ENCODE data around the gene PCDHGC3. TPM values are rescaled to one million over a fixed set of nuclear protein-coding genes. Genes with fewer than 3 reads are reported as not detected.

PCDHGC3 gene
- total and polyA plus RNA-seq, 7 donors = 5.1 to 47.8 (median 31.4) TPM

GRCh38 chr5:141478321-141478945 is 2.7 kb downstream of the PCDHGC3 start:
- intact Hi-C loops (cut with DNase I) = loop anchor here (5.0 kb wide), 1 partner anchor 61 kb away; the partner anchor contains the start of gene PCDHGB7
- H3K4me1 ChIP-seq = peaks cover 0 to 72% (median 56%) of the 10 kb centered on the region in 4 donors
- H3K36me3 ChIP-seq = no peaks in the 10 kb centered on the region
- no peak for DNase-seq
- 12 to 29% methylated on average over 20 of the region's 20 CpGs for WGBS, 2 donors
- TF ChIP-seq, protein P1, sequence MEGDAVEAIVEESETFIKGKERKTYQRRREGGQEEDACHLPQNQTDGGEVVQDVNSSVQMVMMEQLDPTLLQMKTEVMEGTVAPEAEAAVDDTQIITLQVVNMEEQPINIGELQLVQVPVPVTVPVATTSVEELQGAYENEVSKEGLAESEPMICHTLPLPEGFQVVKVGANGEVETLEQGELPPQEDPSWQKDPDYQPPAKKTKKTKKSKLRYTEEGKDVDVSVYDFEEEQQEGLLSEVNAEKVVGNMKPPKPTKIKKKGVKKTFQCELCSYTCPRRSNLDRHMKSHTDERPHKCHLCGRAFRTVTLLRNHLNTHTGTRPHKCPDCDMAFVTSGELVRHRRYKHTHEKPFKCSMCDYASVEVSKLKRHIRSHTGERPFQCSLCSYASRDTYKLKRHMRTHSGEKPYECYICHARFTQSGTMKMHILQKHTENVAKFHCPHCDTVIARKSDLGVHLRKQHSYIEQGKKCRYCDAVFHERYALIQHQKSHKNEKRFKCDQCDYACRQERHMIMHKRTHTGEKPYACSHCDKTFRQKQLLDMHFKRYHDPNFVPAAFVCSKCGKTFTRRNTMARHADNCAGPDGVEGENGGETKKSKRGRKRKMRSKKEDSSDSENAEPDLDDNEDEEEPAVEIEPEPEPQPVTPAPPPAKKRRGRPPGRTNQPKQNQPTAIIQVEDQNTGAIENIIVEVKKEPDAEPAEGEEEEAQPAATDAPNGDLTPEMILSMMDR (IDR thresholded peaks at IDR 0.05) = no peak
- no peak for TF ChIP-seq POLR2A (IDR thresholded peaks at IDR 0.05)
- TF ChIP-seq EP300 (IDR thresholded peaks at IDR 0.05) = no peak
- TF ChIP-seq POLR2AphosphoS5 (IDR thresholded peaks at IDR 0.05) = no peak
- no peaks in the 10 kb centered on the region for H3K9me3 ChIP-seq
- H3K27me3 ChIP-seq = no peaks in the 10 kb centered on the region
- H3K4me3 ChIP-seq = peak overlapping the region; percentile 5 to 72 (median 61)
- H3K27ac ChIP-seq = no peak overlapping the region

DNA sequence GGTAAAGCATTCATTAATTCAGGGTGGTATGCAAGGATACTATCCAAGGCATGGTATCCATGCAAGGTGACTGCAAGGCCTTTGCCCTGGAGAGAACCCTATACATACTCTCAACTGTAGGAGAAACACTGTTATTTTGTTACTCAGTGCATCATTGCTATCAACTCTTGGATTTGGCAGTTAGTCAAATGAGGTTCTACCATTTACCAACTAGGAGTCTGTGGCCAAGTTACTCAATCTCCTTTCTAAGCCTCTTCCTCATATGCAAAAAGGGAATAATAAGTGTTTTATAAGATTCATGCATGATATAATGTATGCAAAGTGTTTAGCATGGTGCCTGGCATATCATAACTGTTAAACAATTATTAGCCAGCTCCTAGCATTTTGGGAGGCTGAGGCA is 4.0 kb downstream of the PCDHGC3 start:
- H3K36me3 ChIP-seq = no peaks in the 10 kb centered on the region
- H3K4me1 ChIP-seq = peaks cover 0 to 85% (median 69%) of the 10 kb centered on the region in 4 donors
- H3K9me3 ChIP-seq = no peaks in the 10 kb centered on the region
- peak overlapping the region in 2 of 4 donors; percentile 5 to 72 for H3K4me3 ChIP-seq
- TF ChIP-seq EP300 (IDR thresholded peaks at IDR 0.05) (no peak), POLR2AphosphoS5 (IDR thresholded peaks at IDR 0.05) (no peak), POLR2A (IDR thresholded peaks at IDR 0.05) (no peak)
- TF ChIP-seq, protein P1 (IDR thresholded peaks at IDR 0.05) = no peak
- no peaks in the 10 kb centered on the region for H3K27me3 ChIP-seq
- no peak for DNase-seq
- intact Hi-C loops (cut with DNase I) = loop anchor here (5.0 kb wide), 1 partner anchor 62 kb away; the partner anchor contains the start of gene PCDHGB7
- no peak overlapping the region for H3K27ac ChIP-seq

DNA sequence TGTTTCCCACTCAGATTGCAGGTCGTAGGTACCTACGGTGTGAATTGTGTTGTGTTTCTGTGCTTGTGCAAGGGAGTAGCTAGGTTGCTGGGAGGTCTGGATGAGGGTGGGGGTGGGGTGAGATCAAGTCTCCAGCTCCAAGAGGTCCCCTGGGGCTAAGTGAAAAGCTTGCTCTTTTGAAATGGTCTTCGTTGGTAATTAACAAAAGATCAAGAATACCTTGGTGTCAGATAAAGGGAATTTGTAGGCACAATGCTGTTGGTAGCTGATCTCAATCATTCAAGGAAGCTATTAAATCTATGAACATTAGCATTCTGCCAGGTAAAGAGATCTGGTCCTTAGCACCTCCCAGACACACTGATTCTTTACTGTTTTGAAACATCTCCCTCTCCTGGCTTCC is 8.1 kb downstream of the PCDHGC3 start:
- H3K27me3 ChIP-seq = no peaks in the 10 kb centered on the region
- H3K9me3 ChIP-seq = no peaks in the 10 kb centered on the region
- H3K36me3 ChIP-seq = peaks cover 0 to 10% (median 2%) of the 10 kb centered on the region in 4 donors
- H3K27ac ChIP-seq = no peak overlapping the region
- intact Hi-C loops (cut with DNase I) = no loop called here
- 47 to 62% methylated on average over 3 of the region's 3 CpGs for WGBS, 2 donors
- DNase-seq = no peak
- peaks cover 0 to 85% (median 55%) of the 10 kb centered on the region in 4 donors for H3K4me1 ChIP-seq
- H3K4me3 ChIP-seq = peak overlapping the region in 1 of 4 donors; percentile 50
- TF ChIP-seq EP300 (IDR thresholded peaks at IDR 0.05) = no peak

GRCh38 chr5:141484310-141484640 is 8.5 kb downstream of the PCDHGC3 start:
- no peak for TF ChIP-seq POLR2A (IDR thresholded peaks at IDR 0.05)
- TF ChIP-seq POLR2AphosphoS5 (IDR thresholded peaks at IDR 0.05) = no peak
- TF ChIP-seq, protein P1 (IDR thresholded peaks at IDR 0.05) = no peak
- TF ChIP-seq EP300 (IDR thresholded peaks at IDR 0.05) = no peak
- Histone ChIP-seq H3K4me3 (peak overlapping the region in 3 of 4 donors; percentile 34 to 50 (median 50)), H3K27ac (peak overlapping the region in 1 of 4 donors; percentile 30), H3K4me1 (peaks cover 0 to 85% (median 56%) of the 10 kb centered on the region in 4 donors), H3K9me3 (no peaks in the 10 kb centered on the region), H3K36me3 (peaks cover 0 to 10% (median 2%) of the 10 kb centered on the region in 4 donors), H3K27me3 (no peaks in the 10 kb centered on the region)
- intact Hi-C loops (cut with DNase I) = no loop called here
- no peak for DNase-seq
- 17 to 19% methylated on average over 4 of the region's 4 CpGs for WGBS, 2 donors

DNA sequence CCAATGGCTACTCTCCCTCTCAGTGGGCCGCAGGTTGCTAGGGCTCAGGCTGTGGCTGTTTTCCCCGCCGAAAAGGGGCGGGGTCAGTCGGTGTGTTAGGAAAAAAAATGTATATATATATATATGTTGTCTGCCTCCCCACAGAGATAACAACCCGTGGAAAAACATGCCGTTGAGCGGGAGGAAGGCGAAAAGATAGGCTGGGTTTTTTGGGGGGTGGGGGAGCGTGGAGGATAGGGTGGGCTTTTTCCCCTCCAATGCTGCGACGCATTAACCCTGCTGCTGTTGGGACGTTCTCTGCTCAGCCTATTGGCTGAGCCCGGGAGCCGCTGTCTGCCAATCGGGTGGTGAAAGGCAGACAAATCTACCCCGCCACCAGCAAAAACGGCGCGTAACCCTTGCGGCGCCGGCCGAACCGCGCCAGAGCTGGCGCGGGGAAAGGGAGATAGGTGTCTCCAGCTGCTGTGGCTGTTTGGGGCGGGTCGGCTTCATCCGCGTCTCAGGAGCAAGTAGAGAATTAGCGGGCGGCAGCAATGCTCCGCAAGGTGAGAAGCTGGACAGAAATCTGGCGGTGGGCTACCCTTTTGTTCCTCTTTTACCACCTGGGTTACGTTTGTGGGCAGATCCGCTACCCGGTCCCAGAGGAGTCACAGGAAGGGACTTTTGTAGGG is 9.0 kb downstream of the PCDHGC3 start, which contains the start of gene PCDHGC4:
TSS of gene PCDHGC4 (plus strand) at position 390 of the 671 bp plus-strand sequence. CDS start at position 534, 144 bp downstream.
- H3K4me3 ChIP-seq = peak within 1 kb of the TSS; percentile 6 to 50 (median 42)
- whole genome bisulfite sequencing, 2 donors = 5 to 7% methylated on average over 39 of the region's 39 CpGs
- H3K36me3 ChIP-seq = peaks cover 0 to 10% (median 2%) of the 10 kb centered on the region in 4 donors
- no peaks in the 10 kb centered on the region for H3K27me3 ChIP-seq
- peaks cover 0 to 85% (median 54%) of the 10 kb centered on the region in 4 donors for H3K4me1 ChIP-seq
- H3K27ac ChIP-seq = peak within 1 kb of the TSS in 1 of 4 donors; percentile 30
- TF ChIP-seq EP300 (IDR thresholded peaks at IDR 0.05) (no peak), POLR2A (IDR thresholded peaks at IDR 0.05) (no peak), POLR2AphosphoS5 (IDR thresholded peaks at IDR 0.05) (no peak)
- TF ChIP-seq, protein P1 (IDR thresholded peaks at IDR 0.05) = no peak
- intact Hi-C loops (cut with DNase I) = no loop called here
- DNase-seq = no peak
- no peaks in the 10 kb centered on the region for H3K9me3 ChIP-seq

Data from sigmoid colon (tissue), 7 donors.